ENCODE results near the gene AGPS.

DNA sequence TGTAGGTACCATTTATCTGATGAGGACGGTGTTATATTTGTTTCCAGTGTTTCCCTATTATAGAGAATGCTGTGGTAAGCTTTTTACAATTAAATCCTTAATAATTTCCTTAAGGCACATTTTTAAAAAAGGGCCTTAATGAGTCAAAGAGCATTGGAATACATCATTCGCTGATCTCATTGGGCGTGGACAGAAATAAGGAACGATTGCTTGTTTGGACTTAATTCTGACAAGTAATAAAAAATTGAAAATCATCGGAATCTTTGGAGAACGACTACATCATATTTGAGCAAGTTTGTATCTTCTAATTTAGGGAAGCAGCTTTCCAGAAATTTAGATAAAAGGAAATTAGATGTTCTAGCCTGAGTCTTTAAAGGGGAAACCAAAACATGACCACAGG lies 11.3 kb downstream of the AGPS start:
- no peak for TF ChIP-seq CTCF (conservative IDR thresholded peaks at IDR 0.05; ENCODE audit: low read depth, low read length)
- TF ChIP-seq EZH2 (IDR thresholded peaks at IDR 0.05; ENCODE audit: borderline replicate concordance, low read depth, low read length, poor library complexity, severe bottlenecking): no peak
